ENCODE measurements around the gene ZDHHC8.

- TF ChIP-seq CTCF (IDR thresholded peaks at IDR 0.05) (no peak), EP300 (IDR thresholded peaks at IDR 0.05) (no peak), POLR2AphosphoS5 (IDR thresholded peaks at IDR 0.05) (no peak), POLR2A (IDR thresholded peaks at IDR 0.05) (no peak)
These were observed 56.4 kb downstream of the ZDHHC8 start for GRCh38 chr22:20187777-20188566.
